OCI-LY7 (cell line): ENCODE results near the gene PPP1R14C. TPM values are rescaled to one million over a fixed set of nuclear protein-coding genes. Genes with fewer than 3 reads are reported as not detected.

Source experiments
- BruUV-seq: library from RNA; stranded (reverse); fragments of 400-500 nt; replicated peaks from 2 replicates; lab custom pipeline; 2021; lab: Mats Ljungman, UMichigan
- CTCF ChIA-PET: fragments of 300-600 bp; sonication (Branson Sonifier 250); formaldehyde crosslinking; loops from one replicate; lab custom pipeline; 2022; ENCODE audit warnings: antibody characterized with exemption; ENCODE audit not compliant: unreplicated experiment; lab: Charles Lee
- POLR2A ChIA-PET: fragments of 300-600 bp; sonication (Branson Sonifier 250); formaldehyde crosslinking; loops from one replicate; lab custom pipeline; 2022; ENCODE audit warnings: antibody characterized with exemption; lab: Charles Lee
- DNase-seq: peaks from one replicate; pipeline ENCODE4 v3.0.0-alpha.2; 2015; ENCODE audit warnings: low spot score
- H2AFZ ChIP-seq: fragments of 200-600 bp; sonication (generic), shearing (Covaris generic); 2 replicates; pipeline ENCODE4 v1.6.1; 2014; ENCODE audit warnings: mild to moderate bottlenecking, antibody characterized with exemption, low read length, moderate library complexity
- H3K27ac ChIP-seq: fragments of 200-600 bp; sonication (generic); 2 replicates; pipeline ENCODE4 v1.5.1; 2014; ENCODE audit warnings: mixed run types, low read depth, mild to moderate bottlenecking, moderate library complexity, low read length, inconsistent platforms; ENCODE audit not compliant: poor library complexity, severe bottlenecking
- H3K36me3 ChIP-seq: fragments of 200-600 bp; sonication (generic); 2 replicates; pipeline ENCODE4 v1.6.1; 2014; ENCODE audit warnings: mild to moderate bottlenecking, antibody characterized with exemption, low read length, moderate library complexity, mixed read lengths; ENCODE audit not compliant: insufficient read depth
- H3K4me1 ChIP-seq: fragments of 200-600 bp; sonication (generic); 2 replicates; pipeline ENCODE4 v1.5.1; 2014; ENCODE audit warnings: mild to moderate bottlenecking, low read length; ENCODE audit not compliant: insufficient read depth, poor library complexity, severe bottlenecking
- H3K4me2 ChIP-seq: fragments of 200-600 bp; sonication (generic); 2 replicates; pipeline ENCODE4 v1.6.1; 2014; ENCODE audit warnings: mild to moderate bottlenecking, low read length
- H3K4me3 ChIP-seq: fragments of 200-600 bp; sonication (generic); 2 replicates; pipeline ENCODE4 v1.5.1; 2014; ENCODE audit warnings: mild to moderate bottlenecking, low read depth, low read length; ENCODE audit not compliant: poor library complexity, severe bottlenecking
- H3K79me2 ChIP-seq: fragments of 200-600 bp; sonication (generic); 2 replicates; pipeline ENCODE4 v1.6.1; 2016; ENCODE audit warnings: low read depth, mild to moderate bottlenecking, low read length, moderate library complexity, mixed read lengths; ENCODE audit not compliant: insufficient read depth
- H3K9me2 ChIP-seq: fragments of 200-600 bp; sonication (generic); 2 replicates; pipeline ENCODE4 v1.6.1; 2016; ENCODE audit warnings: mild to moderate bottlenecking, low read length, mixed read lengths; ENCODE audit not compliant: insufficient read depth
- H3K9me3 ChIP-seq: fragments of 200-600 bp; sonication (generic); 2 replicates; pipeline ENCODE4 v1.6.1; 2014; ENCODE audit warnings: mild to moderate bottlenecking, mixed run types, low read length, mixed read lengths
- H4K20me1 ChIP-seq: fragments of 200-600 bp; sonication (generic); 2 replicates; pipeline ENCODE4 v1.6.1; 2014; ENCODE audit warnings: mild to moderate bottlenecking, antibody characterized with exemption, low read length, moderate library complexity, mixed read lengths; ENCODE audit not compliant: insufficient read depth
- EZH2phosphoT487 ChIP-seq: fragments of 200-600 bp; sonication (generic); IDR thresholded peaks from 2 replicates; pipeline ENCODE4 v1.6.1; 2018; ENCODE audit warnings: low read depth, borderline replicate concordance, mild to moderate bottlenecking, mixed run types, antibody characterized with exemption, low read length, moderate library complexity, mixed read lengths
- intact Hi-C: fragments of 100-400 bp; cut with micrococcal nuclease; formaldehyde crosslinking; loops from one replicate; pipeline ENCODE4 v1.10.0; 2022; ENCODE audit not compliant: unreplicated experiment
- total RNA-seq, 2 experiments: library from RNA; depleted of rRNA in 1 of 2; stranded (reverse); fragments of >200 nt in 1 of 2; shearing (Covaris generic) in 1 of 2; gene quantifications; 2 replicates each; pipeline ENCODE4 v1.2.3, GENCODE V29; 2014 to 2022
- TF ChIP-seq, protein P1 (sequence below): fragments of 200-600 bp; sonication (generic); conservative IDR thresholded peaks from 2 replicates; pipeline ENCODE4 v1.5.1; 2014; ENCODE audit warnings: mild to moderate bottlenecking, antibody characterized with exemption, low read length, moderate library complexity, mixed read lengths

The PPP1R14C gene
- total RNA-seq, 2 experiments from 2014 or later, result 1.8 TPM; not detected in 1

DNA sequence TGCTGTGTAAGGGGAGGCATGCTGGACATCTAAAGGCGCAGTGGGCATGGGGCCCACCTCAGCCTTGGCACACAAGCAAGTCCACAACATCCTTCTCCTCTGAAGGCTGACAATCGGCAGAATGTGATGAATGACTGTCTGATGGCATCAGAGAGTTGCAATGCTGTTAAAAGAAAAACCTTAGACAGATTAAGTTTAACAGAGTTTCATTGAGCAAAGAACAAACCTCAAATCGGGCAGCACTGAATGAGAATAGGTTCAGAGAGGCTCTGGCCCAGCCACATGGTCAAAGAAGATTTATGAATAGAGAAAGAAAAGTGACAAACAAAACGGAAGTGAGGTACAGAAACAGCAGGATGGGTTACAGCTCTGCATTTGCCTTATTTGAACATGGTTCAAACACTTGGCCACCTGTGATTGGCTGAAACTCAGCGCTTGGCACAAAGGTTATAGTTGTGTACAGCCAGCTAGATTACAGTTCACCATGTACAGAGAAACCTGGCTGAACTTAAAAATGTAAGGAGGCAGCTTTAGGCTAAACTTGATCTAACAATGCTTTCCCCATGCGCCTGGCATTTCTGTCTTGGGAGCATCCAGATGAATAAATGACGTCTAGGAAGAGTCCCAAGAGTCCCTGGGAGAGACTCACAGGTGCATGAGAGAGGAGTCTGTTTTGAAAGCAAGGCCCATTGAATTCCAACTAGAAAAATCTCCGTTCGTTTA lies 127.6 kb downstream of the PPP1R14C start:
- BruUV-seq, result no TSS peak
- intact Hi-C loops, result loop anchor here (5.0 kb wide), 1 partner anchor 62 kb away; no protein-coding TSS in a partner anchor
- no peak overlapping the region for H3K27ac ChIP-seq
- peak; percentile 31 for DNase-seq
- H3K9me3 ChIP-seq, result no peaks in the 10 kb centered on the region
- TF ChIP-seq, protein P1, sequence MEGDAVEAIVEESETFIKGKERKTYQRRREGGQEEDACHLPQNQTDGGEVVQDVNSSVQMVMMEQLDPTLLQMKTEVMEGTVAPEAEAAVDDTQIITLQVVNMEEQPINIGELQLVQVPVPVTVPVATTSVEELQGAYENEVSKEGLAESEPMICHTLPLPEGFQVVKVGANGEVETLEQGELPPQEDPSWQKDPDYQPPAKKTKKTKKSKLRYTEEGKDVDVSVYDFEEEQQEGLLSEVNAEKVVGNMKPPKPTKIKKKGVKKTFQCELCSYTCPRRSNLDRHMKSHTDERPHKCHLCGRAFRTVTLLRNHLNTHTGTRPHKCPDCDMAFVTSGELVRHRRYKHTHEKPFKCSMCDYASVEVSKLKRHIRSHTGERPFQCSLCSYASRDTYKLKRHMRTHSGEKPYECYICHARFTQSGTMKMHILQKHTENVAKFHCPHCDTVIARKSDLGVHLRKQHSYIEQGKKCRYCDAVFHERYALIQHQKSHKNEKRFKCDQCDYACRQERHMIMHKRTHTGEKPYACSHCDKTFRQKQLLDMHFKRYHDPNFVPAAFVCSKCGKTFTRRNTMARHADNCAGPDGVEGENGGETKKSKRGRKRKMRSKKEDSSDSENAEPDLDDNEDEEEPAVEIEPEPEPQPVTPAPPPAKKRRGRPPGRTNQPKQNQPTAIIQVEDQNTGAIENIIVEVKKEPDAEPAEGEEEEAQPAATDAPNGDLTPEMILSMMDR, result no peak
- no peak for TF ChIP-seq EZH2phosphoT487
- ChIA-PET POLR2A (no interaction called here), CTCF (no interaction called here)
- no peaks in the 10 kb centered on the region for H3K36me3 ChIP-seq
- peak overlapping the region; percentile 73 for H2AFZ ChIP-seq
- H3K4me1 ChIP-seq, result peaks cover 49% of the 10 kb centered on the region
- no peaks in the 10 kb centered on the region for H3K9me2 ChIP-seq
- no peaks in the 10 kb centered on the region for H3K79me2 ChIP-seq
- no peak overlapping the region for H3K4me2 ChIP-seq
- no peaks in the 10 kb centered on the region for H4K20me1 ChIP-seq
- no peak overlapping the region for H3K4me3 ChIP-seq

DNA sequence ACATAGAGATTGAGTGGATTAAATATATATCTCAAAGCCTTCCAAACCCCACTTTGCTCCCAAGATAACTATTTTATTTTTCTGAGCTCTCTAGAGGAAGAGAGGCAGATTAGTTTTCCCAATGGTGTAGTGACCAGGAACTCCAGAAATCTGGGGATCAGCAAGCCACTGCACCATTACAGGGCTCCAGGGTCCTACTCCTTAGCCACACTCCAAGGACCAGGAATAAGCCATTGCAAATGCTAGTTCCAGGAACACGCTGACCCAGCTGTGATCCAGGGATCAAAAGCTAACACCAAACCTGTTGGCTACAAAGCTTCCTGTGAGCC lies 128.3 kb downstream of the PPP1R14C start:
- Histone ChIP-seq H2AFZ (no peak overlapping the region), H3K9me2 (no peaks in the 10 kb centered on the region), H3K9me3 (no peaks in the 10 kb centered on the region), H3K4me1 (peaks cover 49% of the 10 kb centered on the region), H3K4me2 (no peak overlapping the region), H3K36me3 (no peaks in the 10 kb centered on the region), H3K79me2 (no peaks in the 10 kb centered on the region), H3K4me3 (no peak overlapping the region), H4K20me1 (no peaks in the 10 kb centered on the region), H3K27ac (no peak overlapping the region)
- intact Hi-C loops, result loop anchor here (5.0 kb wide), 1 partner anchor 61 kb away; no protein-coding TSS in a partner anchor
- CTCF ChIA-PET, result no interaction called here
- BruUV-seq, result no TSS peak
- TF ChIP-seq, protein P1, result no peak
- TF ChIP-seq EZH2phosphoT487, result no peak
- no peak for DNase-seq
- POLR2A ChIA-PET, result interaction anchor here (1.1 kb wide), 1 partner anchor 42 kb away, joined by 3 read pairs; no protein-coding TSS in a partner anchor
